CD8-positive, alpha-beta memory T cell (primary cell): Measurements from ENCODE around the gene LAMA3. TPM values are rescaled to one million over a fixed set of nuclear protein-coding genes. Genes with fewer than 3 reads are reported as not detected.

Experiments used
- CTCF ChIA-PET: fragments of 350-600 bp; sonication (Branson Sonifier 250); formaldehyde crosslinking; loops from one replicate; lab custom pipeline; 2021; ENCODE audit warnings: antibody characterized with exemption; lab: Charles Lee
- POLR2A ChIA-PET: fragments of 350-600 bp; sonication (Branson Sonifier 250); formaldehyde crosslinking; loops from one replicate; lab custom pipeline; 2021; ENCODE audit warnings: antibody characterized with exemption; lab: Charles Lee
- DNase-seq, 5 donors: peaks; one replicate each; pipeline versions ENCODE4 v3.0.0 to v3.0.0-alpha.2; 2020 to 2022; ENCODE audit warnings: mixed read lengths in 1 of 5
- H3K27ac ChIP-seq: one replicate; pipeline ENCODE4 v1.7.0; 2013; ENCODE audit warnings: low read depth, mild to moderate bottlenecking, low read length, moderate library complexity
- H3K27me3 ChIP-seq: 2 replicates; pipeline ENCODE4 v1.7.0; 2013; ENCODE audit warnings: low read length, mild to moderate bottlenecking; ENCODE audit not compliant: insufficient read depth, poor library complexity, severe bottlenecking
- H3K36me3 ChIP-seq: 2 replicates; pipeline ENCODE4 v1.7.0; 2013; ENCODE audit warnings: mild to moderate bottlenecking, low read length, moderate library complexity; ENCODE audit not compliant: insufficient read depth
- H3K4me1 ChIP-seq: 2 replicates; pipeline ENCODE4 v1.7.0; 2013; ENCODE audit warnings: mild to moderate bottlenecking, low read length, moderate library complexity; ENCODE audit not compliant: insufficient read depth
- H3K4me3 ChIP-seq: 2 replicates; pipeline ENCODE4 v1.7.0; 2013; ENCODE audit warnings: mild to moderate bottlenecking, low read length
- H3K9me3 ChIP-seq: 2 replicates; pipeline ENCODE4 v1.7.0; 2013; ENCODE audit warnings: mild to moderate bottlenecking, low read length
- H3K27ac Mint-ChIP-seq, 8 donors: one replicate each; pipeline ENCODE4 v1.8.0; 2020 to 2021; ENCODE audit warnings: mixed read lengths in 8 of 8, mild to moderate bottlenecking in 6 of 8, inconsistent platforms in 3 of 8, moderate library complexity in 3 of 8
- H3K27me3 Mint-ChIP-seq, 2 donors: one replicate each; pipeline ENCODE4 v1.8.0; 2020 to 2021; ENCODE audit warnings: mixed read lengths in 2 of 2, mild to moderate bottlenecking in 1 of 2, moderate library complexity in 1 of 2
- H3K36me3 Mint-ChIP-seq, 3 donors: one replicate each; pipeline ENCODE4 v1.8.0; 2020 to 2021; ENCODE audit warnings: mixed read lengths in 3 of 3, inconsistent platforms in 1 of 3, mild to moderate bottlenecking in 1 of 3
- H3K4me1 Mint-ChIP-seq, 3 donors: one replicate each; pipeline ENCODE4 v1.8.0; 2020 to 2021; ENCODE audit warnings: mixed read lengths in 3 of 3, inconsistent platforms in 1 of 3, mild to moderate bottlenecking in 1 of 3
- H3K4me3 Mint-ChIP-seq, 7 donors: one replicate each; pipeline ENCODE4 v1.8.0; 2020 to 2021; ENCODE audit warnings: mixed read lengths in 7 of 7, mild to moderate bottlenecking in 6 of 7, moderate library complexity in 4 of 7, inconsistent platforms in 2 of 7
- H3K9me3 Mint-ChIP-seq, 5 donors: one replicate each; pipeline ENCODE4 v1.8.0; 2020 to 2022; ENCODE audit warnings: mixed read lengths in 5 of 5, mild to moderate bottlenecking in 3 of 5, moderate library complexity in 2 of 5, inconsistent platforms in 1 of 5
- polyA plus RNA-seq: library from polyadenylated mRNA; unstranded; fragments of 300-500 nt; fragmentation: Illumina TruSeq; gene quantifications from one replicate; pipeline ENCODE4 v1.2.3, GENCODE V29; 2021
- total RNA-seq, 2 experiments: library from RNA; stranded (reverse); gene quantifications; one replicate each; pipeline ENCODE4 v1.2.3, GENCODE V29; 2021

Gene LAMA3
- total and polyA plus RNA-seq, 3 experiments from 2014 or later, result 0.47 TPM; not detected in 2

DNA sequence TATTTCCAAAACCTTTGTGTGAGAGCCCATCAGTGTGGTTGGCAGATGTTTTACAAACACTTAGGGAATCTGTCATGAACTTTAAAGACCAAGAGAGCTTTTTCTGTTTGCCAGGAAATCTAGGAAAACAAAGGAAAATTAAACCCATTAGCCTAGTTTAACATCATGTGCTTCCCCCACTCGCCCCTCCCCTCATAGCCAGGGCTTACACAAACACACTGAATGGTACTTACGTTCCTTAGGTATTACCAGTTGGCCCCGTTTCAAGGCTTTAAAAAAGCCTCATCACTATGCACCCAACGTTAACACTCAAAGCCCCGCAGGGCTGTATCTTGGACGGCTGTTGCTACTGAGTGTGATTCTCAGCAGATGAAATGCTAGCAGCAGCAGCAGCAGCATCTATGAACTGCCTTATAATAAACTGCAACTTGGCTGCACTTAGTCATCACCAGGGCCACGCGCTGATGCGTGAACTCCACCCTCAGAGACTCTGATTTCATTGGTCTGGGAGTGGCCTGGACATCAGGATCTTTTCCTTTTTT, 305.2 kb downstream of the LAMA3 start:
- ChIA-PET POLR2A (interaction anchor here (0.7 to 2.4 kb wide), 6 partner anchors 18 to 175 kb away, joined by 3 to 15 read pairs (median 6); partner anchors contain the start of gene TTC39C), CTCF (interaction anchor here (1.2 to 3.3 kb wide), 4 partner anchors 20 to 124 kb away, joined by 3 to 18 read pairs (median 6); partner anchors contain the start of gene TTC39C)
- Histone ChIP-seq H3K27me3 (no peaks in the 10 kb centered on the region), H3K9me3 (no peaks in the 10 kb centered on the region), H3K27ac (peak overlapping the region; percentile 8), H3K36me3 (no peaks in the 10 kb centered on the region), H3K4me1 (peaks cover 54% of the 10 kb centered on the region), H3K4me3 (no peak overlapping the region)
- Mint-ChIP-seq H3K36me3 (peaks cover 4 to 28% (median 9%) of the 10 kb centered on the region in 3 donors), H3K4me3 (peak overlapping the region; percentile 82 to 99 (median 90)), H3K27me3 (no peaks in the 10 kb centered on the region), H3K9me3 (no peaks in the 10 kb centered on the region), H3K27ac (peak overlapping the region; percentile 90 to 98 (median 94)), H3K4me1 (peaks cover 72 to 93% (median 88%) of the 10 kb centered on the region in 3 donors)
- peak in 3 of 5 donors; percentile 23 to 65 (median 44) for DNase-seq

DNA sequence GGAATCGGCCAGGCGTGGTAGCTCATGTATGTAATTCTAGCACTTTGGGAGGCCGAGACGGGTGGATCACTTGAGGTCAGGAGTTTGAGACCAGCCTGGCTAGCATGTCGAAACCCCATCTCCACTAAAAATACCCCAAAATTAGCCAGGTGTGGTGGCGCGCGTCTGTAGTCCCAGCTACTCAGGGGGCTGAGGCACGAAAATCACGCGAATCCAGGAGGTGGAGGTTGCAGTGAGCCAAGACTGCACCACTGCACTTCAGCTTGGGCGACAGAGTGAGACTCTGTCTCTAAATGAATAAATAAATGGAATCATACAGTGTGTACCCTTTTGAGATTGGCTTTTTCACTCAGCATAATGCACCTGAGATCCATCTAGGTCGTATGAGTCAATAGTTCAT, 305.9 kb downstream of the LAMA3 start:
- Histone ChIP-seq H3K4me3 (no peak overlapping the region), H3K27ac (no peak overlapping the region), H3K36me3 (no peaks in the 10 kb centered on the region), H3K4me1 (peaks cover 59% of the 10 kb centered on the region), H3K27me3 (no peaks in the 10 kb centered on the region), H3K9me3 (no peaks in the 10 kb centered on the region)
- H3K27ac Mint-ChIP-seq, result peak overlapping the region; percentile 57 to 98 (median 90)
- no peak for DNase-seq
- peaks cover 71 to 93% (median 88%) of the 10 kb centered on the region in 3 donors for H3K4me1 Mint-ChIP-seq
- peak overlapping the region; percentile 19 to 99 (median 81) for H3K4me3 Mint-ChIP-seq
- no peaks in the 10 kb centered on the region for H3K27me3 Mint-ChIP-seq
- ChIA-PET POLR2A (interaction anchor here (1.6 kb wide), 1 partner anchor 20 kb away, joined by 5 read pairs; the partner anchor contains the start of gene TTC39C), CTCF (interaction anchor here (3.3 kb wide), 1 partner anchor 24 kb away, joined by 18 read pairs; no protein-coding TSS in a partner anchor)
- peaks cover 2 to 26% (median 5%) of the 10 kb centered on the region in 3 donors for H3K36me3 Mint-ChIP-seq
- no peaks in the 10 kb centered on the region for H3K9me3 Mint-ChIP-seq

DNA sequence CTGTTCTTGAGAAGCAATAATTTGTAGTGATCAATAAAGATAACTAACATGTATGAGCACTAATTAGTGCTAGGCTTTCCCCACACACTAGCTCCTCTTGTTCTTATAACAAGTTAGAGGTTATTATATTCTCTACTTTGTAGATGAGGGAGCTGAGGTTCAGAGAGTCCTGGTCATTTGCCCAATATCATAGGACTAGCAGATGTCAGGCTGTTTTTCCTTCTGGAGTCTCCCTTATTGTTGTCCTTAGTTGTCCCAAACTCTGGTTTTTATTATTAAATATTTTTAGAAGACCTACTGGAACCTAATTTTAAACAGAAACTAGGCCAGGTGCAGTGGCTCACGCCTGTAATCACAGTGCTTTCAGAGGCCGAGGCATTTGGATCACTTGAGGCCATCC, 308.8 kb downstream of the LAMA3 start:
- ChIA-PET POLR2A (interaction anchor here (1.5 kb wide), 1 partner anchor 13 kb away, joined by 5 read pairs; no protein-coding TSS in a partner anchor), CTCF (interaction anchor here (5.6 kb wide), 1 partner anchor 29 kb away, joined by 44 read pairs; no protein-coding TSS in a partner anchor)
- Mint-ChIP-seq H3K4me1 (peaks cover 73 to 92% (median 87%) of the 10 kb centered on the region in 3 donors), H3K9me3 (no peaks in the 10 kb centered on the region), H3K36me3 (peaks cover 0 to 27% (median 2%) of the 10 kb centered on the region in 3 donors), H3K27me3 (no peaks in the 10 kb centered on the region), H3K27ac (peak overlapping the region; percentile 43 to 99 (median 86)), H3K4me3 (peak overlapping the region in 5 of 7 donors; percentile 35 to 69 (median 48))
- H3K4me1 ChIP-seq, result peaks cover 61% of the 10 kb centered on the region
- DNase-seq, result no peak
- H3K27me3 ChIP-seq, result no peaks in the 10 kb centered on the region
- H3K4me3 ChIP-seq, result no peak overlapping the region
- H3K27ac ChIP-seq, result no peak overlapping the region
- H3K36me3 ChIP-seq, result no peaks in the 10 kb centered on the region
- H3K9me3 ChIP-seq, result no peaks in the 10 kb centered on the region

DNA sequence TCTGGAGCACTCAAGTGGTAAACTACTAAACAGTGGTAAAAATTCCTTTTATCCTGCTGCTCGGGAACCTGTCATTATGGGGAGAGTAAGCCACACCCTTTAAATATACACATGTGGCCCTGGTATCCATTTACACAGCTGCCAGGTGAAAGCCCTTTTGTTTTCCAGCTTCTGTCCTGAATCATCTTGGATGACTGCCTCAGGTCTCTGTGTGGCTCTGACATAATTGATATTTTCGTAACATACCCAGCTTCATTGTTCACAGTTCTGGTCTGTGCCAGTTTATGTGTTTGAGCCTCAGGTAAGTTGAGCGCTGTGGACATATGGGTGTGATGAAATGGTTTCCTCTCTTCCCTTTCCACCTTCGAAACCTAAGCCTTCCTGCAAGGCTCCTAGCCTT, 309.6 kb downstream of the LAMA3 start:
- no peaks in the 10 kb centered on the region for H3K9me3 ChIP-seq
- H3K9me3 Mint-ChIP-seq, result no peaks in the 10 kb centered on the region
- no peaks in the 10 kb centered on the region for H3K27me3 Mint-ChIP-seq
- no peak for DNase-seq
- peak overlapping the region in 5 of 7 donors; percentile 13 to 70 (median 57) for H3K4me3 Mint-ChIP-seq
- peaks cover 64% of the 10 kb centered on the region for H3K4me1 ChIP-seq
- peaks cover 77 to 95% (median 89%) of the 10 kb centered on the region in 3 donors for H3K4me1 Mint-ChIP-seq
- no peak overlapping the region for H3K27ac ChIP-seq
- ChIA-PET POLR2A (interaction anchor here (1.5 to 2.7 kb wide), 2 partner anchors 12 to 31 kb away, joined by 5 to 8 read pairs; no protein-coding TSS in a partner anchor), CTCF (interaction anchor here (2.7 to 5.6 kb wide), 2 partner anchors 12 to 30 kb away, joined by 10 to 44 read pairs; no protein-coding TSS in a partner anchor)
- H3K27me3 ChIP-seq, result no peaks in the 10 kb centered on the region
- H3K27ac Mint-ChIP-seq, result peak overlapping the region; percentile 85 to 97 (median 95)
- H3K36me3 ChIP-seq, result no peaks in the 10 kb centered on the region
- H3K36me3 Mint-ChIP-seq, result peaks cover 0 to 26% (median 2%) of the 10 kb centered on the region in 3 donors
- no peak overlapping the region for H3K4me3 ChIP-seq

DNA sequence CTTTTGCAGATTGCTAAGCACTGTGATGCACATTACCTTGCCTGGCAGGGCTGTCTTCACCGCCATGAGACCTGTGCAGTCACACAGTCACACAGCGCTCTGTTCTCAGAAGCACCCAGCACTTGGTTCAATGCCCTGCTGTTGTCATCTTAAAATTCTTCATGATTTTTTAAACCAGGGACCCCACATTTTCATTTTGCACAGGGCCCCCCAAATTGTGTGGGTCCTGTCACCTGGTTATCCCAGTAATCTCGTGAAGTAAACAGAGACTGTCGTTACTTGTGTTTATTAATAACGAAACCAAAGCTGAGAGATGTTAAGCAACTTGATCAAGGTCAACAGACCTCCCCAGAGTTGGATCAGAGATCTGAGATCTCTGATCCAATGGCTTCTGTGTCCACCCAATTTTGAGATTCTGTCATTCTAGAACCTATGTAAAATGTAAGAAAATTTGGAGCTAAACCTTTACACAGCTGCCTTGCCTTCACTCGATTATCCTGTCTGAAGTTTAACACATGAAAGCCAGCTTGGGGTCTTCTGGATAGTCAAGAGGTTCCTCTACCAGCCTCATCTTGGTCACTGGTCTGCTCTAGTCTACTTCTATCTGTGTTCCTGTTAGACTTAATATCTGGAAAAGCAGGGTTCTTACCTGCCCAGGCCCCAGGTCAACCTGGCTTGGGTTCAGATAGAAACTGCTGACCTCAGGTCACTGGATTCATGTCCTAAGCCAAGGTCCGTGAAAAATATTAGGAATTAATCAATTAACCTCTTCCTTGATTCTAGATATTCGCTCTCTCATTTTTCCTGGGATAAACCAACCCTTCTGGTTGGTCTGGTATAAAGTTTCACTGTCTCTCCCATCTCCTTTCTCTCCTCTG, 311.6 kb downstream of the LAMA3 start:
- Histone ChIP-seq H3K4me1 (peaks cover 61% of the 10 kb centered on the region), H3K36me3 (no peaks in the 10 kb centered on the region), H3K4me3 (peak overlapping the region; percentile 5), H3K27ac (peak overlapping the region; percentile 45), H3K27me3 (no peaks in the 10 kb centered on the region), H3K9me3 (no peaks in the 10 kb centered on the region)
- ChIA-PET CTCF (interaction anchor here (1.1 to 5.6 kb wide), 6 partner anchors 8 to 32 kb away, joined by 3 to 44 read pairs (median 4); no protein-coding TSS in a partner anchor), POLR2A (interaction anchor here (1.2 to 2.7 kb wide), 4 partner anchors 8 to 34 kb away, joined by 4 to 8 read pairs (median 6); no protein-coding TSS in a partner anchor)
- Mint-ChIP-seq H3K4me1 (peaks cover 77 to 91% (median 85%) of the 10 kb centered on the region in 3 donors), H3K27me3 (no peaks in the 10 kb centered on the region), H3K4me3 (peak overlapping the region; percentile 44 to 80 (median 76)), H3K36me3 (peaks cover 0 to 17% (median 2%) of the 10 kb centered on the region in 3 donors), H3K27ac (peak overlapping the region; percentile 85 to 97 (median 95)), H3K9me3 (no peaks in the 10 kb centered on the region)
- peak in 2 of 5 donors; percentile 27 to 54 for DNase-seq

DNA sequence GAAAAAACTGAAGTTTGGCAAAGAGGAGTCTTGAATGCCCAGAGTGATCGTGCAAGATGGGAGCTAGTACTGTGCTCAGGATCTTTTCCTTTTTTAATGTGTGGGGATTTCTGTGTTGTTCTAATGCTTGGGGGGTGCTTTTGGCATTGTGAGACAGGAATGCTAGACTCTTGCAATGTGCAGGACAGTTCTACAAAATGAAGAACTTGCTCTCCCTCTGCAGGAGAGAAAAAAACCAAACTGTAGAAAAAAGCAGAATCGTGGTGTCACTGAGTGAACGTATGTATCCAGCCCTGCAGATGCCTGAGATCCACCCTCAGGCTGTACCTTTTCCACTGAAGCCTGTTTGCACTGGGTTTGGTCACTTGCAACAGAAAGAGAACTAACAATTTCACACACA, 313.2 kb downstream of the LAMA3 start:
- no peaks in the 10 kb centered on the region for H3K27me3 Mint-ChIP-seq
- POLR2A ChIA-PET, result no interaction called here
- CTCF ChIA-PET, result interaction anchor here (1.5 to 5.6 kb wide), 2 partner anchors 12 to 34 kb away, joined by 3 to 44 read pairs; partner anchors contain the start of gene TTC39C

DNA sequence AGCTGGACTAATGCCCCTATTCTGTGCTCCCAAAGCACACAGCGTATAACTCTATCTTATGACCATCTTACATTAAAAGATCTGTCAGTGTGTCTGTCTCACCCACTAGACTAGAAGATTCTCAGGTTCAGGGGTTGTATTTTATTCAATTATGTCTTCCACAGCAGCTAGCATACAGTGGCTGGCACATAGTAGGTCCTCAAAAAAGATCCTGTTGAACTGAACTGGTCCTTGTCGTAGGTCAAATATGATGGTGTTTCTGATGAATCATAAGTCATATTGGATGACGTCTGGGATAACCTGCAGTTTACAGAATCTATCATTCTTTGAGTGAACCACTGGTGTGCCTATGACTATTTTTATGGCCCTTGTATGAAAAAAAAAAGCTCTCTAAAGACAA, 314.0 kb downstream of the LAMA3 start:
- CTCF ChIA-PET, result interaction anchor here (0.8 to 1.5 kb wide), 3 partner anchors 12 to 38 kb away, joined by 3 read pairs; partner anchors contain the start of gene TTC39C
- Histone ChIP-seq H3K4me1 (peaks cover 73% of the 10 kb centered on the region), H3K36me3 (no peaks in the 10 kb centered on the region), H3K27me3 (no peaks in the 10 kb centered on the region), H3K27ac (no peak overlapping the region), H3K4me3 (no peak overlapping the region), H3K9me3 (no peaks in the 10 kb centered on the region)
- POLR2A ChIA-PET, result no interaction called here
- peak overlapping the region; percentile 71 to 97 (median 96) for H3K27ac Mint-ChIP-seq
- no peaks in the 10 kb centered on the region for H3K9me3 Mint-ChIP-seq
- peaks cover 0 to 13% (median 2%) of the 10 kb centered on the region in 3 donors for H3K36me3 Mint-ChIP-seq
- no peaks in the 10 kb centered on the region for H3K27me3 Mint-ChIP-seq
- H3K4me3 Mint-ChIP-seq, result peak overlapping the region; percentile 12 to 90 (median 63)
- H3K4me1 Mint-ChIP-seq, result peaks cover 77 to 90% (median 84%) of the 10 kb centered on the region in 3 donors
- DNase-seq, result no peak

More for the DNA sequence above, 313.2 kb downstream of the LAMA3 start:
- Mint-ChIP-seq H3K27ac (peak overlapping the region; percentile 85 to 97 (median 96)), H3K9me3 (no peaks in the 10 kb centered on the region), H3K36me3 (peaks cover 0 to 13% (median 2%) of the 10 kb centered on the region in 3 donors), H3K4me1 (peaks cover 77 to 89% (median 86%) of the 10 kb centered on the region in 3 donors), H3K4me3 (peak overlapping the region; percentile 58 to 76 (median 67))
- DNase-seq, result no peak
- H3K9me3 ChIP-seq, result no peaks in the 10 kb centered on the region
- no peaks in the 10 kb centered on the region for H3K36me3 ChIP-seq
- H3K27me3 ChIP-seq, result no peaks in the 10 kb centered on the region
- H3K27ac ChIP-seq, result no peak overlapping the region
- peaks cover 65% of the 10 kb centered on the region for H3K4me1 ChIP-seq
- H3K4me3 ChIP-seq, result no peak overlapping the region
